HFF-Myc (cell line): ENCODE measurements around the gene CHST11.

Source experiments
- DNase-seq: peaks from one replicate; pipeline ENCODE4 v3.0.0-alpha.2; 2011; ENCODE audit warnings: low read depth; ENCODE audit errors: extremely low read depth
- H3K4me3 ChIP-seq: replicated peaks from 2 replicates; pipeline ENCODE4 v1.5.1; 2011; ENCODE audit warnings: low read depth, mild to moderate bottlenecking, control low read depth, low read length
- TF ChIP-seq, protein P1 (sequence below): IDR thresholded peaks from 2 replicates; pipeline ENCODE4 v1.5.1; 2012; ENCODE audit warnings: mild to moderate bottlenecking, low read depth, low read length, control low read depth; ENCODE audit errors: missing control alignments

The CHST11 gene

DNA sequence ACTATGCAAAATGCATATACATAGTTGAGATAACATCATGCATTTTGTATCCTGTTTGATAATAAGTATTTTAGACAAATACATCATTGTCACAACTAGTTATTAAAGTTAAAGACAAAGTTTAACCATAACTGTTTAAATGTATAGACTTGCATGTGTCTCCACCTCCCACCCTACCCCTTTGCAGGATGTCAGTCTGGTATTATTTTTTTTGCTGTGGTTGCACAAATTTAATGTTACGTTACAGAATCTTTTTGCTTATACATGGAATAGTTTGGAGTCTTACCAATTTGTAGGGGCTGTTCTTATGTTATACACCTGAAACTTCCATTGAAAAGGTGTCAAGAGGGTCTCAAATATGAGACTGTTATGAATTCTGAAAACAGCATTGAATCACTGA is 5.6 kb downstream of the CHST11 start:
- no peak overlapping the region for H3K4me3 ChIP-seq
- TF ChIP-seq, protein P1, sequence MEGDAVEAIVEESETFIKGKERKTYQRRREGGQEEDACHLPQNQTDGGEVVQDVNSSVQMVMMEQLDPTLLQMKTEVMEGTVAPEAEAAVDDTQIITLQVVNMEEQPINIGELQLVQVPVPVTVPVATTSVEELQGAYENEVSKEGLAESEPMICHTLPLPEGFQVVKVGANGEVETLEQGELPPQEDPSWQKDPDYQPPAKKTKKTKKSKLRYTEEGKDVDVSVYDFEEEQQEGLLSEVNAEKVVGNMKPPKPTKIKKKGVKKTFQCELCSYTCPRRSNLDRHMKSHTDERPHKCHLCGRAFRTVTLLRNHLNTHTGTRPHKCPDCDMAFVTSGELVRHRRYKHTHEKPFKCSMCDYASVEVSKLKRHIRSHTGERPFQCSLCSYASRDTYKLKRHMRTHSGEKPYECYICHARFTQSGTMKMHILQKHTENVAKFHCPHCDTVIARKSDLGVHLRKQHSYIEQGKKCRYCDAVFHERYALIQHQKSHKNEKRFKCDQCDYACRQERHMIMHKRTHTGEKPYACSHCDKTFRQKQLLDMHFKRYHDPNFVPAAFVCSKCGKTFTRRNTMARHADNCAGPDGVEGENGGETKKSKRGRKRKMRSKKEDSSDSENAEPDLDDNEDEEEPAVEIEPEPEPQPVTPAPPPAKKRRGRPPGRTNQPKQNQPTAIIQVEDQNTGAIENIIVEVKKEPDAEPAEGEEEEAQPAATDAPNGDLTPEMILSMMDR = no peak
- DNase-seq = no peak

DNA sequence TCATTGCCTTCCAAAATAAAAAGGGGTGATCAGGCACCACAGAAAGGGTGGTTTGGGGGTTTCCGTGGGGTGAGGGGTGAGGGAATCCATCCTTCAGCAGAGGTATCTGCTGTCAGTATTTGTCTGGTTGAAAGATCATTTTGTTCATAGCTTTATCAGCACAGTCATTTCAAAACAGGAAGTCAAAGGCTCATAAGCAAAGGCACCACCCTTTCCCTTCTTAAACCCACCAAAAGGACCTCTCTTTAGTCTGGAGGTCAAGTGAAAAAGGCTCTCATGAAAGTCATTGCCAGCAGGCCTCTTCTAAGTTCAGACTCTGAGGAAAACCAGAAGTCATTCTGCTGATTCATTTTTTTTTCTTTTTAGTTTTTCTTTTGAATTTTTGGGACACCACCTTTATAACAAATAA is 6.2 kb downstream of the CHST11 start:
- no peak overlapping the region for H3K4me3 ChIP-seq
- no peak for DNase-seq
- TF ChIP-seq, protein P1 = no peak

DNA sequence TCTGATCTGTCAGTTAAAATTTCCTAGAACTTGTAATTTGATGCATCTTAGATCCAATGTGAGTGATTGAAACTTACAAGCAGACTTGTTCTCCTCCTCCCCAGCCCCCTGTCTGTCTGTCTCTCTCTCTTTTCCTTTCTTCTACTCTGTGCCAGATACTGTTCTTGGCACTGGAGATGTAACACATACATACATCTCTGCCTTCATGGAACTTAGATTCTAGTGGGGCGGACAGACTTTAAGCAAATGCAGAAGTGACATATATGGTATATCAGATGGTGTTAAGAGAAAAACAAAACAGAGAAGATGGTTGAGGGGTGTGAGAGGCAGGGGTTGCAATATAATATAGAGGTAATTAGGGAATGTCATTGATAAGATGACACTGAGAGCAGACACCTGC is 6.6 kb downstream of the CHST11 start:
- no peak overlapping the region for H3K4me3 ChIP-seq
- DNase-seq = no peak
- TF ChIP-seq, protein P1 = no peak

DNA sequence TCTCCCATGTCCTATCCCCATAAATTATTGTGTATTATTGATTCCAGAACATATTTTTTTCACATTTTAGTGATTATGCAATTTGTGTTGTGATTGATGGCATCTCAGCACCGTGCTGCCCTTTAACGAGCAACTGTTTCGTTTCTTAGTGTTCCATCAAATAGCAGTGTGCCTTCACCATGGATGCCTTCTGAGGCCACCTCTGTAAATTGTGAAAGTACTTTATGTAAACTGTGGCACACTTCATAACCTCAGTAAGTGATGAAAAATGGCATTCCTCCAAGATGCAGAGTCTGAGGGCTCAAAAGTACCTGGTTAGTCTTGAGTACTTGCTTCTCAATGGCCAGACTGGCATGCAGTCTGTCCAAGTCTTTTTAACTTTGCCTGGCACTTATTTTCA is 8.2 kb downstream of the CHST11 start:
- TF ChIP-seq, protein P1 = no peak
- no peak overlapping the region for H3K4me3 ChIP-seq
- DNase-seq = no peak

DNA sequence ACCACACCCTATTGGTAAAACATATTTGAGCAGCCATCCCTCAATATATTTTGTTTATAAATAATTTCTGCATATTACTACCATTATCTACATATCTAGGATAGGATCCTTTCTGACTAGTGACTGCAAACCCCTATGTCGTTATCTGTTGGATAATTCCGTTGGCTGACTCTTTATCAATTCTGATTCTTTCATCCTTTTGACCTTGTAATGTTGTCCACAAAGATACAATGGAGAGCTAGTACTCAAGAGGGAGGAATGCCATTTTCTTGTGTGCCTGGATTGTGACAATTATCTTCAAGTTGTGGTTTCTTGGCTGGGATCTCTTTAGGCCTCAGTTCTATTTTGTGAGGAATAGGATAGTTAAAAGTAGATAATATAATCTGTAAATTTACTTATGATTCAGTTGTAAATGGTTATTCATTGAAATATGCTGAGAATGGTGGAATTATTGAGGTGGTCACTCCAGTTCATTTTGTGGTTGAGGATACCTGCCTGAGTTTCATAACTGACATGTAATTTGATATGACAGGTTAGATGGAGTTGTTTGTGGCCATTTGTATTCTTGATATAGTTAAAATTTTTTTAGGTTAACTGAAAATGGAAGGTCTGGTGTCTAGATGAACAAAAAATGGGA is 10.1 kb downstream of the CHST11 start:
- no peak overlapping the region for H3K4me3 ChIP-seq
- no peak for DNase-seq
- TF ChIP-seq, protein P1 = no peak

DNA sequence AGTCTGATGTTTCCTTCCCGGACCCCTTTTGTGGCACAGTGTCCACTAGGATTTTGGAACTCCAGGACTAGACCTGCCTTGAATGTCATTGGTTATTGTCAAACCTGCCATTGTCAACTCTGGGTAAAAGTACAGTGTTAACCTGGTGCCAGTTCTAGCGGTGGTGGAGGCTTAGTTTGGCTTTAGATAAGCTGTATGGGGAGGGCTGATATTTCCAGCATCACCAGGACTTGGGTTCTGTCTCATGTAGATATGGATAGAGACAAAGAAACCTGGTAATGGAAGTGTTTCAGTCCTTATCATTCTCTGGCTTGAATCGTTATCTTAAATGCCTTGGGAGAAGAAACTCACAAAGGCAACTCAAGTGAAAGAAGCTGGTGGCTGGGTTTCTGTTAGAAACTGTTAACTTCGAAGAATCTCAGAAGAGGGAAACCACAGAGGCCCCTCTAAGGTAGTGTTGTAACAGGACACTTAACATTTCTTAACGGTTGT is 10.6 kb downstream of the CHST11 start:
- TF ChIP-seq, protein P1 = no peak
- DNase-seq = no peak
- no peak overlapping the region for H3K4me3 ChIP-seq

DNA sequence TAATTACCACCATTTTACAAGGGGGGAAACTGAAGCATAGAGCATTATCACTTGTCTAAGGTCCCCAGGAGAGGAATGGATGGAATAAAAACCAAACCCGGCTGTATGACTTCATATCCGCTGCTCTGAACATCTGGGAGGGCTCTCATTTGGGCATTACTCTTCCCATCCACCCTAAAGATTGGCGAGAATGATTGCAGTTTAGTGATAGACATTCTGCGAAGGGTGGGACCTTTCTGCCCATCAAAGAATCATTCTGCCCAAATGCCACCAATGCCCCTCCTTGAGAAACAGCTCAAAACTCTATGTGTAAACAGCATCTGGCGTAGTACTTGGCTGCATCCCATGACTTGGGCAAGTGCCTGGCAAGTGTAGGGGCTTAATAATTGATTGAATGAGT is 11.6 kb downstream of the CHST11 start:
- TF ChIP-seq, protein P1 = no peak
- H3K4me3 ChIP-seq = no peak overlapping the region
- no peak for DNase-seq
